GM19438 (cell line): ENCODE measurements around the gene ELP2.
"Not testable (repeated sequence)": the region's sequence is repeated elsewhere in the genome, so short reads cannot be mapped to it uniquely, and the experiment has no call there.

Source experiments
- ATAC-seq: cut with Tn5 transposase; IDR thresholded peaks from one replicate; pipeline ENCODE4 v1.9.1; 2021; ENCODE audit warnings: low read depth; ENCODE audit not compliant: unreplicated experiment

ELP2 gene

GRCh38 chr18:36155851-36156757 lies 26.4 kb downstream of the ELP2 start:
- ATAC-seq, result no peak

GRCh38 chr18:36157441-36157840 lies 27.7 kb downstream of the ELP2 start:
- ATAC-seq, result no peak

- no peak for ATAC-seq
These were observed 28.7 kb downstream of the ELP2 start for GRCh38 chr18:36158266-36158867.

- no peak for ATAC-seq
These were observed 31.3 kb downstream of the ELP2 start for GRCh38 chr18:36160959-36161371.

GRCh38 chr18:36162981-36163380 lies 33.3 kb downstream of the ELP2 start:
- ATAC-seq, result no peak

GRCh38 chr18:36167692-36168218 lies 38.1 kb downstream of the ELP2 start:
- no peak for ATAC-seq

- ATAC-seq, result not testable (repeated sequence)
These were observed 38.6 kb downstream of the ELP2 start for GRCh38 chr18:36168296-36168695.

GRCh38 chr18:36169938-36170337 lies 40.2 kb downstream of the ELP2 start:
- ATAC-seq, result no peak

GRCh38 chr18:36175481-36175880 lies 45.8 kb downstream of the ELP2 start:
- ATAC-seq, result no peak

GRCh38 chr18:36176177-36176584 lies 46.5 kb downstream of the ELP2 start:
- ATAC-seq, result no peak

- ATAC-seq, result no peak
These were observed 47.0 kb downstream of the ELP2 start for GRCh38 chr18:36176711-36177110.

- ATAC-seq, result no peak
These were observed 48.2 kb downstream of the ELP2 start for GRCh38 chr18:36177913-36178312.

- ATAC-seq, result no peak
These were observed 50.1 kb downstream of the ELP2 start for GRCh38 chr18:36179562-36180355.

GRCh38 chr18:36181441-36181840 lies 51.7 kb downstream of the ELP2 start:
- no peak for ATAC-seq

- ATAC-seq, result no peak
These were observed 52.3 kb downstream of the ELP2 start for GRCh38 chr18:36181898-36182506.

GRCh38 chr18:36183033-36183432 lies 53.3 kb downstream of the ELP2 start:
- no peak for ATAC-seq

- ATAC-seq, result no peak
These were observed 54.3 kb downstream of the ELP2 start for GRCh38 chr18:36183987-36184386.

GRCh38 chr18:36185157-36185556 lies 55.5 kb downstream of the ELP2 start:
- ATAC-seq, result no peak

- ATAC-seq, result no peak
These were observed 56.3 kb downstream of the ELP2 start for GRCh38 chr18:36185901-36186460.
